ENCODE measurements around the gene SHE. TPM values are rescaled to one million over a fixed set of nuclear protein-coding genes. Genes with fewer than 3 reads are reported as not detected.
"Not testable (repeated sequence)": the region's sequence is repeated elsewhere in the genome, so short reads cannot be mapped to it uniquely, and the experiment has no call there.

The SHE gene
- total and polyA plus RNA-seq, 2 of the 8 experiments (the other 6 are each of a cell fraction or from before 2014, with no cell fraction given), result 0.44 to 0.45 TPM

DNA sequence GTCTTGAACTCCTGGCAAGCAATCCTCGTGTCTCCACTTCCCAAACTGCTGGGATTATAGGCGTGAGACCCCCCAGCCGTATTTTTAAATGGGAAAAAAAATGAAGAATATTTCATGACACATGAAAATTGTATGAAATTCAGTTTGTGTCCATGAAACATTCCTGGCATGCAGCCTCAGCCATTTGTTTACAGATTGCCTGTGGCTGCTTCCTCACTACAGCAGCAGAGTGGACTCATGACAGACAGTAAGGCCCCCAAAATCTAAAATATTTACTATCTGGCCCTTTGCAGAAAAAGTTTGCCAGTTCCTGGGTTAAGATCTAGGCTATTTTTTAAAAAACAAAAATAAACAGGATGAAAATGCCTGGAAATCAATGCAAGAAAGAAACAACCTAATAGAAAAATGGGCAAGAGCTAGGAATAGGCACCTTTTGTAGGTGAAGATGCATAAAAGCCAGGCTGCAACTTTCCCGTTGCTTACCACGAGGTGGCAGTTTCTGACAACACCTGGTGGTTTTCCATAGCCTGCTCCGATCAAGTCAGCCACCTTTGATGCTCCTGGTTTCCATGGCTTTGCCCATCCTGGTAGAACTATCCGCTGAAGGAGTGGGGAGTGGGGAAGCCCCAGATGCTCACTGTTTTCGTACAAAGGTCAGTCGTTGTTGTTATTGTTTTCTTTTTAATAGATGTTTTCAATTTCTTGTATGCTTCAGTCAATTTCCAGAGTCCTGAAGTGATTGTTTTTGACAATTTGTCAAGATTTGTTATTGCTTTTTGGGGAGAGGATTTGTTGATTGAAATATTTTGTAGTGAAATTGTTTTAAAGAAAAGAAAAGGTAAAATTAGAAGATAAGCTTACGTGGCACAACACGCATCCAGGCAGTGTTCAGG is 32.0 kb upstream of the SHE start (continued):
- TF ChIP-seq CTBP2 (IDR thresholded peaks at IDR 0.05; ENCODE audit: borderline replicate concordance, insufficient read depth, insufficient read length, low read length), result no peak
- TF ChIP-seq EGR1 (IDR thresholded peaks at IDR 0.05; ENCODE audit: borderline replicate concordance, low read depth, low read length), result no peak
- no peak for TF ChIP-seq HDAC6 (IDR thresholded peaks at IDR 0.05; ENCODE audit: low read depth, low read length)
- no peak for TF ChIP-seq PHF8 (conservative IDR thresholded peaks at IDR 0.05; ENCODE audit: low read depth, low read length)
- TF ChIP-seq SP2 (IDR thresholded peaks at IDR 0.05; ENCODE audit: low read length), result no peak

DNA sequence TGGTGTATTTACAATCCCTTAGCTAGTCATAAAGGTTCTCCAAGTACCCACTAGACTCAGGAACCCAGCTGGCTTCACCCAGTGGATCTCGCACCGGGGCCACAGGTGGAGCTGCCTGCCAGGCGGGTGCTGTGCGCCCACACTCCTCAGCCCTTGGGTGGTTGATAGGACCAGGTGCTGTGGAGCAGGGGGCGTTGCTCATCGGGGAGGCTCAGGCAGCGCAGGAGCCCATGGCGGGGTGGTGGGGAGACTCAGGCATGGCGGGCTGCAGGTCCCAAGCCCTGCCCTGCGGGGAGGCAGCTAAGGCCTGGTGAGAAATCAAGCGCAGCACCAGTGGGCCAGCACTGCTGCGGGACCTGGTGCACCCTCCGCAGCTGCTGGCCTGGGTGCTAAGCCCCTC is 29.7 kb upstream of the SHE start:
- CTCF ChIA-PET (ENCODE audit: partially characterized antibody), result interaction anchor here (0.7 to 6.9 kb wide), 7 partner anchors 11 to 52 kb away, joined by 3 to 63 read pairs (median 4); no protein-coding TSS in a partner anchor
- H4K91ac ChIP-seq (replicated peaks; ENCODE audit: insufficient read length, low read length); H2BK20ac ChIP-seq (ENCODE audit: low read length); H2AK5ac ChIP-seq (ENCODE audit: low read depth, low read length); H3K23ac ChIP-seq (ENCODE audit: insufficient read length); H3K14ac ChIP-seq (ENCODE audit: insufficient read length); FAIRE-seq; H2BK12ac ChIP-seq (ENCODE audit: low read depth, low read length); H2BK5ac ChIP-seq (ENCODE audit: low read depth, low read length); H3K27me3 ChIP-seq (replicated peaks in 1 of 4; ENCODE audit: control insufficient read depth in 3 of 4, extremely low read depth in 1 of 4, insufficient read depth in 3 of 4, low read length in 3 of 4); H4K8ac ChIP-seq (ENCODE audit: extremely low read depth, insufficient read depth, low read length); H3K56ac ChIP-seq (replicated peaks; ENCODE audit: insufficient read length, low read depth, low read length); H4K5ac ChIP-seq (ENCODE audit: insufficient read length, low read depth, low read length); H3K79me2 ChIP-seq (ENCODE audit: control insufficient read depth in 1 of 2, insufficient read depth in 2 of 2, low read length in 2 of 2); H2BK120ac ChIP-seq (replicated peaks; ENCODE audit: low read depth, low read length); H3K4me3 ChIP-seq (ENCODE audit: extremely low read depth in 1 of 4, insufficient read depth in 2 of 4, low read depth in 3 of 4, low read length in 4 of 4); H3K27ac ChIP-seq (ENCODE audit: low read depth, low read length); H3K9ac ChIP-seq (replicated peaks in 1 of 4; ENCODE audit: extremely low read depth in 1 of 4, low read depth in 3 of 4, low read length in 3 of 4); H3K9me3 ChIP-seq (ENCODE audit: insufficient read depth in 2 of 2, low read depth in 1 of 2, low read length in 1 of 2); H2AFZ ChIP-seq (ENCODE audit: low read length); H3K4me1 ChIP-seq (replicated peaks in 1 of 4; ENCODE audit: control insufficient read depth in 3 of 4, insufficient read depth in 4 of 4, low read length in 3 of 4); H3K4ac ChIP-seq (replicated peaks; ENCODE audit: insufficient read length, low read depth, low read length); DNase-seq (ENCODE audit: low read depth in 1 of 2, low spot score in 2 of 2); H4K20me1 ChIP-seq (replicated peaks in 1 of 2; ENCODE audit: control insufficient read depth in 1 of 2, insufficient read depth in 2 of 2, low read length in 2 of 2); H3K18ac ChIP-seq (ENCODE audit: extremely low read depth, low read length); H3K36me3 ChIP-seq (ENCODE audit: control insufficient read depth in 2 of 4, insufficient read depth in 4 of 4, low read length in 3 of 4); H3K79me1 ChIP-seq (ENCODE audit: low read depth, low read length); H3K4me2 ChIP-seq (ENCODE audit: insufficient read depth in 1 of 2, low read depth in 2 of 2, low read length in 2 of 2); H3K23me2 ChIP-seq (ENCODE audit: low read depth, low read length); H2BK15ac ChIP-seq (ENCODE audit: low read length): not testable (repeated sequence)
- POLR2A ChIA-PET (ENCODE audit: partially characterized antibody), result interaction anchor here (0.6 to 0.8 kb wide), 2 partner anchors 9 to 461 kb away, joined by 3 to 4 read pairs; no protein-coding TSS in a partner anchor
- WGBS, 2 experiments (ENCODE audit: extremely low coverage in 1 of 2, insufficient coverage in 1 of 2, insufficient read length in 1 of 2, insufficient replicate concordance in 2 of 2, low coverage in 1 of 2, low lambda C conversion rate in 2 of 2, missing lambda C conversion rate in 1 of 2), result 92% methylated on average over 13 of the region's 13 CpGs; no CpG with 5 or more reads in 1 of the 2 experiments

All from H1 (cell line).